ENCODE measurements around the gene DELE1.

The DELE1 gene

GRCh38 chr5:141929398-141930058 is 5.9 kb downstream of the DELE1 start:
- no peak for DNase-seq

- DNase-seq, result no peak
Measured at GRCh38 chr5:141931694-141932093, 8.0 kb downstream of the DELE1 start.

- DNase-seq, result no peak
Measured at GRCh38 chr5:141933151-141933550, 9.5 kb downstream of the DELE1 start.

- DNase-seq, result no peak
Measured at GRCh38 chr5:141934099-141934844, 10.6 kb downstream of the DELE1 start.

- no peak for DNase-seq
Measured at GRCh38 chr5:141935538-141935937, 11.9 kb downstream of the DELE1 start.

GRCh38 chr5:141940695-141941271 is 17.1 kb downstream of the DELE1 start:
- DNase-seq, result no peak

- no peak for DNase-seq
Measured at GRCh38 chr5:141941307-141941706, 17.6 kb downstream of the DELE1 start.

- no peak for DNase-seq
Measured at GRCh38 chr5:141941779-141942178, 18.1 kb downstream of the DELE1 start.

- DNase-seq, result no peak
Measured at GRCh38 chr5:141942185-141942857, 18.6 kb downstream of the DELE1 start.

- DNase-seq, result no peak
Measured at GRCh38 chr5:141944076-141944475, 20.4 kb downstream of the DELE1 start.

GRCh38 chr5:141945511-141946051 is 21.9 kb downstream of the DELE1 start:
- DNase-seq, result no peak

GRCh38 chr5:141947316-141947715 is 23.6 kb downstream of the DELE1 start:
- DNase-seq, result no peak

GRCh38 chr5:141948812-141949211 is 25.1 kb downstream of the DELE1 start:
- DNase-seq, result no peak

GRCh38 chr5:141949511-141949910 is 25.8 kb downstream of the DELE1 start:
- no peak for DNase-seq

GRCh38 chr5:141950207-141951005 is 26.7 kb downstream of the DELE1 start:
- no peak for DNase-seq

- no peak for DNase-seq
Measured at GRCh38 chr5:141951332-141951781, 27.7 kb downstream of the DELE1 start.

GRCh38 chr5:141952020-141952419 is 28.3 kb downstream of the DELE1 start:
- DNase-seq, result no peak

- DNase-seq, result no peak
Measured at GRCh38 chr5:141954194-141954593, 30.5 kb downstream of the DELE1 start.

GRCh38 chr5:141957367-141957996 is 33.8 kb downstream of the DELE1 start:
- no peak for DNase-seq

- no peak for DNase-seq
Measured at GRCh38 chr5:141958113-141958512, 34.4 kb downstream of the DELE1 start, which contains the start of gene PCDH12. TSS of gene PCDH12 (minus strand) at chr5:141958202. CDS start at chr5:141957851, 351 bp downstream.

GRCh38 chr5:141958546-141959172 is 35.0 kb downstream of the DELE1 start:
- no peak for DNase-seq
